ENCODE results near the gene DGKK.

GRCh38 chrX:50333308-50333707, 137.3 kb downstream of the DGKK start:
- no peak for TF ChIP-seq CTCF (conservative IDR thresholded peaks at IDR 0.05; ENCODE audit: low read length)
- no peak for TF ChIP-seq EZH2phosphoT487 (IDR thresholded peaks at IDR 0.05; ENCODE audit: borderline replicate concordance)

All from Loucy (cell line).